Activated T-cell treated with anti-CD3 and anti-CD28 coated beads, Interleukin-2, amount 50 U/mL, for 48 hours (primary cell): ENCODE measurements around the gene ARF3.

ENCODE experiments used
- DNase-seq, 2 experiments: peaks; one replicate each; pipeline ENCODE4 v3.0.0-alpha.2; 2020

The ARF3 gene

GRCh38 chr12:48957141-48958048 lies at the start of gene ARF3:
ARF3 (minus strand) TSS chr12:48957487; CDS start chr12:48941095, 16,392 bp downstream.
- DNase-seq: peak; percentile 93 to 96

- no peak for DNase-seq
Observed at GRCh38 chr12:49000346-49000745, 43.1 kb upstream of the ARF3 start.

GRCh38 chr12:48999371-49000131 lies 42.3 kb upstream of the ARF3 start, which contains the start of gene DDN:
DDN (minus strand) TSS chr12:48999375; CDS start chr12:48999287, 88 bp downstream.
- peak; percentile 62 to 71 for DNase-seq

- peak; percentile 54 to 59 for DNase-seq
Observed at GRCh38 chr12:48998497-48999353, 41.4 kb upstream of the ARF3 start.

- DNase-seq: peak; percentile 48 to 53
Observed at GRCh38 chr12:48997719-48998496, 40.6 kb upstream of the ARF3 start.

- peak; percentile 83 for DNase-seq
Observed at GRCh38 chr12:48996794-48997718, 39.8 kb upstream of the ARF3 start.

GRCh38 chr12:48995086-48995879 lies 38.0 kb upstream of the ARF3 start:
- DNase-seq: peak; percentile 71 to 76

GRCh38 chr12:48994224-48995085 lies 37.2 kb upstream of the ARF3 start:
- no peak for DNase-seq

- DNase-seq: no peak
Observed at GRCh38 chr12:48993787-48994186, 36.5 kb upstream of the ARF3 start.

- no peak for DNase-seq
Observed at GRCh38 chr12:48991247-48992050, 34.2 kb upstream of the ARF3 start.

- no peak for DNase-seq
Observed at GRCh38 chr12:48990552-48990951, 33.3 kb upstream of the ARF3 start.

- peak; percentile 87 for DNase-seq
Observed at GRCh38 chr12:48988030-48988649, 30.9 kb upstream of the ARF3 start.

GRCh38 chr12:48986720-48987291 lies 29.5 kb upstream of the ARF3 start:
- no peak for DNase-seq

- DNase-seq: no peak
Observed at GRCh38 chr12:48985901-48986300, 28.6 kb upstream of the ARF3 start.

GRCh38 chr12:48985475-48985897 lies 28.2 kb upstream of the ARF3 start:
- DNase-seq: no peak

GRCh38 chr12:48982397-48983080 lies 25.3 kb upstream of the ARF3 start:
- no peak for DNase-seq
